Smooth muscle cell (in vitro differentiated cells): Measurements from ENCODE around the gene LAMB3. TPM values are rescaled to one million over a fixed set of nuclear protein-coding genes. Genes with fewer than 3 reads are reported as not detected.

Experiments used
- DNase-seq: peaks from one replicate; lab custom pipeline; 2025; ENCODE audit not compliant: unreplicated experiment; lab: John Stamatoyannopoulos, UW
- H2AFZ ChIP-seq: fragments of 200-600 bp; sonication (generic); 2 replicates; pipeline ENCODE4 v1.6.0; 2016; ENCODE audit warnings: antibody characterized with exemption, low read depth, mild to moderate bottlenecking
- H3F3A ChIP-seq: fragments of 200-600 bp; sonication (generic); 2 replicates; pipeline ENCODE4 v1.6.0; 2017; ENCODE audit warnings: antibody characterized with exemption, low read depth
- H3K27ac ChIP-seq: fragments of 200-600 bp; sonication (generic); 2 replicates; pipeline ENCODE4 v1.5.1; 2016; ENCODE audit warnings: low read depth, mild to moderate bottlenecking
- H3K27me3 ChIP-seq: fragments of 200-600 bp; sonication (generic); 2 replicates; pipeline ENCODE4 v1.6.1; 2016; ENCODE audit warnings: low read depth, mild to moderate bottlenecking
- H3K36me3 ChIP-seq: fragments of 200-600 bp; sonication (generic); 2 replicates; pipeline ENCODE4 v1.5.1; 2016; ENCODE audit warnings: low read depth
- H3K4me1 ChIP-seq: fragments of 200-600 bp; sonication (generic); 2 replicates; pipeline ENCODE4 v1.5.1; 2016; ENCODE audit warnings: low read depth
- H3K4me2 ChIP-seq: fragments of 200-600 bp; sonication (generic); 2 replicates; pipeline ENCODE4 v1.6.0; 2016; ENCODE audit warnings: mild to moderate bottlenecking
- H3K4me3 ChIP-seq: fragments of 200-600 bp; sonication (generic); 2 replicates; pipeline ENCODE4 v1.5.1; 2016; ENCODE audit warnings: mild to moderate bottlenecking
- H3K79me2 ChIP-seq: fragments of 200-600 bp; sonication (generic); 2 replicates; pipeline ENCODE4 v1.6.0; 2016; ENCODE audit warnings: low read depth, mild to moderate bottlenecking
- H3K9ac ChIP-seq: fragments of 200-600 bp; sonication (generic); 2 replicates; pipeline ENCODE4 v1.6.0; 2016; ENCODE audit warnings: low read depth
- H3K9me3 ChIP-seq: fragments of 200-600 bp; sonication (generic); replicated peaks from 2 replicates; pipeline ENCODE4 v1.5.1; 2016; ENCODE audit warnings: low read depth
- H4K20me1 ChIP-seq: fragments of 200-600 bp; sonication (generic); 2 replicates; pipeline ENCODE4 v1.6.0; 2016; ENCODE audit warnings: low read depth
- WGBS: methylation state at CpG from one replicate; pipeline ENCODE4 v1.1.7; 2016; ENCODE audit warnings: low lambda C conversion rate; 5-methylcytosine and 5-hydroxymethylcytosine counted together
- polyA plus RNA-seq: library from polyadenylated mRNA; unstranded; fragments of >200 nt; fragmentation: Nextera tagmentation; extraction: Ambion mirVana; gene quantifications from 2 replicates; pipeline ENCODE4 v1.2.1, GENCODE V29; 2016
- total RNA-seq: library from RNA; depleted of rRNA; stranded (reverse); fragments of >200 nt; gene quantifications from 2 replicates; pipeline ENCODE4 v1.2.3, GENCODE V29; 2014
- TF ChIP-seq, protein P1 (sequence below): fragments of 200-600 bp; sonication (generic); IDR thresholded peaks from 2 replicates; pipeline ENCODE4 v1.5.1; 2017; ENCODE audit warnings: borderline replicate concordance, mild to moderate bottlenecking, antibody characterized with exemption; ENCODE audit not compliant: insufficient read depth, poor library complexity, severe bottlenecking

Gene LAMB3
- total and polyA plus RNA-seq, 2 experiments from 2014 or later = 17.0 to 24.0 TPM

GRCh38 chr1:209692745-209693504, 40.7 kb upstream of the LAMB3 start:
- H3K9me3 ChIP-seq = no peaks in the 10 kb centered on the region
- peaks cover 4% of the 10 kb centered on the region for H3K4me1 ChIP-seq
- H2AFZ ChIP-seq = no peak overlapping the region
- H3K9ac ChIP-seq = no peak overlapping the region
- no peak for DNase-seq
- no peak overlapping the region for H3K4me2 ChIP-seq
- H4K20me1 ChIP-seq = no peaks in the 10 kb centered on the region
- H3K36me3 ChIP-seq = no peaks in the 10 kb centered on the region
- H3K4me3 ChIP-seq = no peak overlapping the region
- peaks cover 4% of the 10 kb centered on the region for H3F3A ChIP-seq
- H3K79me2 ChIP-seq = no peaks in the 10 kb centered on the region
- peaks cover 32% of the 10 kb centered on the region for H3K27me3 ChIP-seq
- no peak overlapping the region for H3K27ac ChIP-seq
- 5% methylated on average over 3 of the region's 3 CpGs for WGBS
- TF ChIP-seq, protein P1, sequence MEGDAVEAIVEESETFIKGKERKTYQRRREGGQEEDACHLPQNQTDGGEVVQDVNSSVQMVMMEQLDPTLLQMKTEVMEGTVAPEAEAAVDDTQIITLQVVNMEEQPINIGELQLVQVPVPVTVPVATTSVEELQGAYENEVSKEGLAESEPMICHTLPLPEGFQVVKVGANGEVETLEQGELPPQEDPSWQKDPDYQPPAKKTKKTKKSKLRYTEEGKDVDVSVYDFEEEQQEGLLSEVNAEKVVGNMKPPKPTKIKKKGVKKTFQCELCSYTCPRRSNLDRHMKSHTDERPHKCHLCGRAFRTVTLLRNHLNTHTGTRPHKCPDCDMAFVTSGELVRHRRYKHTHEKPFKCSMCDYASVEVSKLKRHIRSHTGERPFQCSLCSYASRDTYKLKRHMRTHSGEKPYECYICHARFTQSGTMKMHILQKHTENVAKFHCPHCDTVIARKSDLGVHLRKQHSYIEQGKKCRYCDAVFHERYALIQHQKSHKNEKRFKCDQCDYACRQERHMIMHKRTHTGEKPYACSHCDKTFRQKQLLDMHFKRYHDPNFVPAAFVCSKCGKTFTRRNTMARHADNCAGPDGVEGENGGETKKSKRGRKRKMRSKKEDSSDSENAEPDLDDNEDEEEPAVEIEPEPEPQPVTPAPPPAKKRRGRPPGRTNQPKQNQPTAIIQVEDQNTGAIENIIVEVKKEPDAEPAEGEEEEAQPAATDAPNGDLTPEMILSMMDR = peak; percentile 89

DNA sequence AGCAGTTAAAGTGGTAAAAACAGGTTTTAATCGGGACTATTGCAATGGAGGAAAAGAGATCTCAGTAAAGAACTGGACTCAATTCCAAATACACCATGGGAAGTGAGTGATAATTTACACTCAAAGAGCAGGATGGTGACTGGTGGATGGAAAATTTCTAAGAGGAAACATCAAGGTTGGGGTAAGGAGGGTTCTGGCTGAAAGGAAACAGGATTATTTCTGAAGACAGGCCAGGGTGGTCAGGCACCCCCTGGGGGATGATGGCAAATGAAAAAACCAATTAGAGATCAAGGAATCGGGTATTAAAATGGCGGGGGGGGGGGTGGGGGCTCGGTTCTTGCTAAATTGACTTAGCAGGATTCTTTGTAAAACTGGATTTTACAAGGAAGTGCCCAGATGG, 40.1 kb upstream of the LAMB3 start:
- Histone ChIP-seq H3K9me3 (no peaks in the 10 kb centered on the region), H3K27ac (no peak overlapping the region), H3K27me3 (peaks cover 32% of the 10 kb centered on the region), H3K4me3 (no peak overlapping the region), H3K4me1 (peaks cover 4% of the 10 kb centered on the region), H4K20me1 (no peaks in the 10 kb centered on the region), H3K79me2 (no peaks in the 10 kb centered on the region), H2AFZ (no peak overlapping the region), H3K9ac (no peak overlapping the region), H3F3A (peaks cover 4% of the 10 kb centered on the region), H3K36me3 (no peaks in the 10 kb centered on the region), H3K4me2 (no peak overlapping the region)
- 43% methylated on average over 4 of the region's 4 CpGs for WGBS
- DNase-seq = no peak
- TF ChIP-seq, protein P1 = no peak

DNA sequence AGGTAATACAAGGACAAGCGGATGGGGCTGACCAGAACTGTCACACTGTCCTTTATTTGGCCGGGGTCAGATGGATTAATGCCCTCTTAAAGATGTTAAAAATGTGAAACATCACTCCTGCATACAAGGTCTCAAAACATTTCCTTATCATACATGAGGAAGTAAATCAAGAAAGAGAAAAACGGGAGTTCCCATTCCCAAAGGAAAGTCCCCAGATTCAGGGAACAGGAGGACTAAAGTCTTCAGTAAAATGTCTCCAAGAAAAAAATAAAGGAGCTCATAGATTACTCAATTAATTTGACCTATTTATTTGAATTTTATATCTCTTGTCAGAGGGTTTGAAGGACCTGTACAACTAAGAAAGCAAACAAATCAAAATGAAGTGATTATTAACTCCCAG, 39.0 kb upstream of the LAMB3 start:
- Histone ChIP-seq H3K4me1 (peaks cover 7% of the 10 kb centered on the region), H3K79me2 (no peaks in the 10 kb centered on the region), H3K4me3 (no peak overlapping the region), H3K36me3 (no peaks in the 10 kb centered on the region), H2AFZ (no peak overlapping the region), H3K9ac (no peak overlapping the region), H3F3A (peaks cover 4% of the 10 kb centered on the region), H3K27ac (no peak overlapping the region), H3K27me3 (peaks cover 26% of the 10 kb centered on the region), H4K20me1 (no peaks in the 10 kb centered on the region), H3K4me2 (no peak overlapping the region), H3K9me3 (no peaks in the 10 kb centered on the region)
- 88% methylated on average over 3 of the region's 3 CpGs for WGBS
- no peak for DNase-seq
- TF ChIP-seq, protein P1 = no peak

GRCh38 chr1:209689477-209689876, 37.3 kb upstream of the LAMB3 start:
- TF ChIP-seq, protein P1 = no peak
- no peak overlapping the region for H3K4me2 ChIP-seq
- no peak overlapping the region for H3K27ac ChIP-seq
- no peak for DNase-seq
- H3K4me3 ChIP-seq = no peak overlapping the region
- no peaks in the 10 kb centered on the region for H3K79me2 ChIP-seq
- H4K20me1 ChIP-seq = no peaks in the 10 kb centered on the region
- 92% methylated on average over 4 of the region's 4 CpGs for WGBS
- peaks cover 7% of the 10 kb centered on the region for H3K4me1 ChIP-seq
- no peak overlapping the region for H3K9ac ChIP-seq
- H3K27me3 ChIP-seq = peaks cover 20% of the 10 kb centered on the region
- H3K36me3 ChIP-seq = no peaks in the 10 kb centered on the region
- no peaks in the 10 kb centered on the region for H3K9me3 ChIP-seq
- no peak overlapping the region for H2AFZ ChIP-seq
- H3F3A ChIP-seq = peaks cover 7% of the 10 kb centered on the region
